OCI-LY1 (cell line): ENCODE results near the gene FKBP1A.

ENCODE experiments used
- H2AFZ ChIP-seq: fragments of 200-600 bp; sonication (generic), shearing (Covaris generic); 2 replicates; pipeline ENCODE4 v1.6.0; 2014; ENCODE audit warnings: antibody characterized with exemption, mild to moderate bottlenecking, low read length
- H3F3A ChIP-seq: fragments of 200-600 bp; sonication (generic), shearing (Covaris generic); 2 replicates; pipeline ENCODE4 v1.6.0; 2014; ENCODE audit warnings: mild to moderate bottlenecking, antibody characterized with exemption, low read length, moderate library complexity; ENCODE audit not compliant: insufficient read depth
- H3K27ac ChIP-seq: fragments of 200-600 bp; sonication (generic); 2 replicates; pipeline ENCODE4 v1.5.1; 2014; ENCODE audit warnings: low read length, mixed run types, mild to moderate bottlenecking, low read depth; ENCODE audit not compliant: poor library complexity, severe bottlenecking
- H3K27me3 ChIP-seq: fragments of 200-600 bp; sonication (generic); 2 replicates; pipeline ENCODE4 v1.6.0; 2014; ENCODE audit warnings: antibody characterized with exemption, mild to moderate bottlenecking, low read length, moderate library complexity; ENCODE audit not compliant: insufficient read depth
- H3K36me3 ChIP-seq: fragments of 200-600 bp; sonication (generic); 2 replicates; pipeline ENCODE4 v1.6.1; 2014; ENCODE audit warnings: mild to moderate bottlenecking, antibody characterized with exemption, low read length, moderate library complexity, mixed read lengths; ENCODE audit not compliant: insufficient read depth
- H3K4me1 ChIP-seq: fragments of 200-600 bp; sonication (generic); 2 replicates; pipeline ENCODE4 v1.5.1; 2014; ENCODE audit warnings: mild to moderate bottlenecking, low read length, moderate library complexity; ENCODE audit not compliant: insufficient read depth, severe bottlenecking
- H3K4me2 ChIP-seq: fragments of 200-600 bp; sonication (generic), shearing (Covaris generic); 2 replicates; pipeline ENCODE4 v1.6.1; 2014; ENCODE audit warnings: low read length
- H3K4me3 ChIP-seq: fragments of 200-600 bp; sonication (generic); 2 replicates; pipeline ENCODE4 v1.5.1; 2014; ENCODE audit warnings: low read length, low read depth, mild to moderate bottlenecking, mixed read lengths; ENCODE audit not compliant: poor library complexity, severe bottlenecking
- H3K79me2 ChIP-seq: fragments of 200-600 bp; shearing (Covaris generic); 2 replicates; pipeline ENCODE4 v1.6.1; 2016; ENCODE audit warnings: mixed run types, low read length, mixed read lengths; ENCODE audit not compliant: insufficient read depth
- H3K9ac ChIP-seq: fragments of 200-600 bp; sonication (generic), shearing (Covaris generic); 2 replicates; pipeline ENCODE4 v1.6.1; 2014; ENCODE audit warnings: mild to moderate bottlenecking, low read length, mixed read lengths
- H3K9me2 ChIP-seq: fragments of 200-600 bp; sonication (generic), shearing (Covaris generic); 2 replicates; pipeline ENCODE4 v1.6.1; 2014; ENCODE audit warnings: low read depth, mild to moderate bottlenecking, low read length, mixed read lengths
- H3K9me3 ChIP-seq: fragments of 200-600 bp; shearing (Covaris generic); 2 replicates; pipeline ENCODE4 v1.6.1; 2014; ENCODE audit warnings: low read length, mixed read lengths
- H4K20me1 ChIP-seq: fragments of 200-600 bp; sonication (generic), shearing (Covaris generic); 2 replicates; pipeline ENCODE4 v1.6.0; 2016; ENCODE audit warnings: mild to moderate bottlenecking, low read length; ENCODE audit not compliant: insufficient read depth
- EZH2 ChIP-seq: fragments of 200-600 bp; sonication (generic), shearing (Covaris generic); IDR thresholded peaks from 2 replicates; pipeline ENCODE4 v1.8.0; 2017; ENCODE audit warnings: borderline replicate concordance, mixed run types, mild to moderate bottlenecking, antibody characterized with exemption, low read length, moderate library complexity, mixed read lengths
- TF ChIP-seq, protein P1 (sequence below): fragments of 200-600 bp; sonication (generic), shearing (Covaris generic); IDR thresholded peaks from 2 replicates; pipeline ENCODE4 v1.5.1; 2017; ENCODE audit warnings: mild to moderate bottlenecking, antibody characterized with exemption, low read length, moderate library complexity, mixed read lengths

FKBP1A gene

DNA sequence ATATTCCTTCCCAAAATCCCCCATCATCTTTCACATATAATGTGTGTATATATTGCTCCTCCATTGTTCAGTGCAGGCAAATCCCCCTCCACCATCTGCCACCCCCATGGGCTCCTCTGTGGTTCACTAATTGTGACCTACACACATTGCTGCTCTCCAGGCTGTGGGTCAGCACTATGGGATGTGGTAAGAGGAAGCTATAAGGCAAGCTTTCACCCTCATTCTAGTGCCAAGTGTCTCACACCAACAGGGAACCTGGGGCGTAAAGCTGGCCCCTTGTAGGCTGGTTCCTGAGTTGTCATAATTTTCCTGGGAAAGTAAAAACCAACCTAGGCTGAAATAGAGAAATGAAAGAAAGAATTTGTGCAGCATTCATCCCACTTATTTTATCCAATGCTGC is 16.8 kb downstream of the FKBP1A start:
- no peaks in the 10 kb centered on the region for H3K9me3 ChIP-seq
- H3K79me2 ChIP-seq, result peaks cover 48% of the 10 kb centered on the region
- H4K20me1 ChIP-seq, result peaks cover under 1% of the 10 kb centered on the region
- H3F3A ChIP-seq, result no peaks in the 10 kb centered on the region
- H3K36me3 ChIP-seq, result peaks cover 40% of the 10 kb centered on the region
- H3K9ac ChIP-seq, result no peak overlapping the region
- H3K4me2 ChIP-seq, result no peak overlapping the region
- H3K27me3 ChIP-seq, result no peaks in the 10 kb centered on the region
- no peak overlapping the region for H2AFZ ChIP-seq
- no peak overlapping the region for H3K27ac ChIP-seq
- H3K4me3 ChIP-seq, result no peak overlapping the region
- no peaks in the 10 kb centered on the region for H3K9me2 ChIP-seq
- TF ChIP-seq EZH2, result no peak
- TF ChIP-seq, protein P1, sequence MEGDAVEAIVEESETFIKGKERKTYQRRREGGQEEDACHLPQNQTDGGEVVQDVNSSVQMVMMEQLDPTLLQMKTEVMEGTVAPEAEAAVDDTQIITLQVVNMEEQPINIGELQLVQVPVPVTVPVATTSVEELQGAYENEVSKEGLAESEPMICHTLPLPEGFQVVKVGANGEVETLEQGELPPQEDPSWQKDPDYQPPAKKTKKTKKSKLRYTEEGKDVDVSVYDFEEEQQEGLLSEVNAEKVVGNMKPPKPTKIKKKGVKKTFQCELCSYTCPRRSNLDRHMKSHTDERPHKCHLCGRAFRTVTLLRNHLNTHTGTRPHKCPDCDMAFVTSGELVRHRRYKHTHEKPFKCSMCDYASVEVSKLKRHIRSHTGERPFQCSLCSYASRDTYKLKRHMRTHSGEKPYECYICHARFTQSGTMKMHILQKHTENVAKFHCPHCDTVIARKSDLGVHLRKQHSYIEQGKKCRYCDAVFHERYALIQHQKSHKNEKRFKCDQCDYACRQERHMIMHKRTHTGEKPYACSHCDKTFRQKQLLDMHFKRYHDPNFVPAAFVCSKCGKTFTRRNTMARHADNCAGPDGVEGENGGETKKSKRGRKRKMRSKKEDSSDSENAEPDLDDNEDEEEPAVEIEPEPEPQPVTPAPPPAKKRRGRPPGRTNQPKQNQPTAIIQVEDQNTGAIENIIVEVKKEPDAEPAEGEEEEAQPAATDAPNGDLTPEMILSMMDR, result no peak
- H3K4me1 ChIP-seq, result peaks cover 30% of the 10 kb centered on the region

DNA sequence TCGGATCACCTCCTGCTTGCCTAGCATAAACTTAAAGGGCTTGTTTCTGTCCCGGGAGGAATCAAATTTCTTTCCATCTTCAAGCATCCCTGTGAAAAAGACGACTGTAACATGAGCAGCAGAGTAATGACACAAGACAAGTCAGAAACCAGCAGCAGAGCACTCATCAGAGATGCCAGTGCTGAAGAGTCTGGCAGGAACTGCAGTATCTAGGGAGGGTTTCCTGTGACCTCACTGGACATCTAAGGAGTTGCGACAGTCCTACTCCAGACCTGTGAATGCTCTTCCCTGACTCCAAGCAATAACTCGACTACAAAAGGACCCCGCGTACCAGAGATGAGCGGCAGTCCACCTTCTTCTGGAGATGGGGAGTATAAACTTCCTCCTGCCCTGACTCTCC is 17.3 kb downstream of the FKBP1A start:
- Histone ChIP-seq H4K20me1 (no peaks in the 10 kb centered on the region; the same call in 1 of the 2 replicates), H3K4me3 (no peak overlapping the region), H2AFZ (no peak overlapping the region), H3F3A (no peaks in the 10 kb centered on the region), H3K9ac (no peak overlapping the region), H3K27me3 (no peaks in the 10 kb centered on the region), H3K9me2 (no peaks in the 10 kb centered on the region), H3K9me3 (no peaks in the 10 kb centered on the region), H3K36me3 (peaks cover 45% of the 10 kb centered on the region), H3K79me2 (peaks cover 44% of the 10 kb centered on the region), H3K4me1 (peaks cover 30% of the 10 kb centered on the region), H3K27ac (no peak overlapping the region), H3K4me2 (no peak overlapping the region)
- TF ChIP-seq, protein P1, result no peak
- no peak for TF ChIP-seq EZH2

DNA sequence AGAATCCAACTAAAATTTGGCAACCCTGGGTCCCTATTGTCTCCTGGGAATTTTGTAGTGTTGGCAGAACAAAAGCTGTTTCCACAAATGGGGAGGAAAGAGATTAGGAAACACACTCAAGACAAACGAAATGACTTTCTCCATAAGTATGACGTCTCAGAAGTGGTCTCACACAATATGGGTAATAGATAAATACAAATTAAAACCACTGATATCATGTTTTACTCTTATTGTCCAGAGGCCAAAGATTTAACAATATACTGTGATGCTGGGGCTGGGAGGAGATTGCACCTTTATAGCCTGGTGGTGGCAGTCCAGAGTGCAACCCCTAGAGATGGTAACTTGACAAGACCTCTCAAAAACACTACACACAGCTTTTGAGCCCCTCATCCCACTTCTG is 18.6 kb downstream of the FKBP1A start:
- Histone ChIP-seq H3K4me3 (no peak overlapping the region), H3K9me2 (no peaks in the 10 kb centered on the region), H3K9me3 (no peaks in the 10 kb centered on the region), H2AFZ (no peak overlapping the region), H3K4me1 (peaks cover 23% of the 10 kb centered on the region), H3K27ac (no peak overlapping the region), H3K36me3 (peaks cover 52% of the 10 kb centered on the region), H3K4me2 (no peak overlapping the region), H3F3A (no peaks in the 10 kb centered on the region), H4K20me1 (no peaks in the 10 kb centered on the region), H3K27me3 (no peaks in the 10 kb centered on the region), H3K9ac (no peak overlapping the region), H3K79me2 (peaks cover 31% of the 10 kb centered on the region)
- TF ChIP-seq, protein P1, result no peak
- TF ChIP-seq EZH2, result no peak
